HT1080 (cell line): ENCODE measurements around the gene HDAC5. TPM values are rescaled to one million over a fixed set of nuclear protein-coding genes. Genes with fewer than 3 reads are reported as not detected.
A peak's percentile ranks its signal among the peaks of the same experiment; 100 is the strongest.
"Not testable (repeated sequence)": the region's sequence is repeated elsewhere in the genome, so short reads cannot be mapped to it uniquely, and the experiment has no call there.

Experiments used
- DNase-seq: peaks from one replicate; pipeline ENCODE4 v3.0.0-alpha.2; 2015; ENCODE audit warnings: low read depth
- total RNA-seq: library from RNA; depleted of rRNA; stranded (reverse); fragments of >200 nt; shearing (Covaris generic); gene quantifications from 2 replicates; pipeline ENCODE4 v1.2.3, GENCODE V29; 2014

The HDAC5 gene
- total RNA-seq, 1 experiment from 2014 or later = 30.0 TPM

- DNase-seq = no peak
Measured at GRCh38 chr17:44111777-44112176, 11.7 kb downstream of the HDAC5 start.

DNA sequence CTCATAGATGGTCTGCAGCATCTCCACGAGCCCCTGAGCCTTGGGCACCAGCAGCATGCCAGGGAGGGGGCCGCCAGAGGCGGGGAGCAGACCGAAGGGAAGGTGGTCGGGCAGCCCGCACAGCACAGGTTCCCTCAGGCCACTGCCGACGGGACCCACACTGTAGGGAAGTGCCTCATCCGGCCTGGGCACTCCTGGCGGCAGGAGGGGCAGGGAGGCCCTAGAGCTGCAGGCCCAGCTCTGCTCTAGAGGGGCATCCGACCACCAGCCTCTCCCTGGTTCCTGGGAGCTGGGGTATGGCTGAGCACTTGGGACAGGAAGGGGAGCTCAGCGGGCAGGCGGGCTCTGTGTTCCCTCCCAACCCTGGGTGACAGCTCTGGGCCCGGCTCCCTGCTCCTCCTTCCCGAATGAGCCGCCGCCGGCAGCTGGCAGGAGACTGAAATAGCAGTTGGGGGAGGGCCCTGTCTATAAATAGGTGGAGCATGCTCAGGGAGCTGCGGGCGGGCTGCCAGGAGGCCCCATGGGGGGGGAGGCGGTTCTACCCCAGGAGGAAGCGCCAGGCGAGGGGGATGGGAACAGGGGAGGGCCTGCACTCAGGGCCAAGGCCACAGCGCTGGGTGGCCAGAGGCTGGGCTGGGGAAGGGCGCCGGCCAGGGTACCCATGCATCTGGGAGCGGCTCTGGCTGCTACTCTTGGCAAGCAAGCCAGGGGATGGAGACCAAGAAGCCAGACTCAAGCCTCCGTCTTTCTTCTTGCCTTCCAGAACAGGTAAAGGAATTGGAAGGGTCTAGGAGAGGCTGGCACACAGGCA is 12.4 kb downstream of the HDAC5 start:
- DNase-seq = peak; percentile 87

DNA sequence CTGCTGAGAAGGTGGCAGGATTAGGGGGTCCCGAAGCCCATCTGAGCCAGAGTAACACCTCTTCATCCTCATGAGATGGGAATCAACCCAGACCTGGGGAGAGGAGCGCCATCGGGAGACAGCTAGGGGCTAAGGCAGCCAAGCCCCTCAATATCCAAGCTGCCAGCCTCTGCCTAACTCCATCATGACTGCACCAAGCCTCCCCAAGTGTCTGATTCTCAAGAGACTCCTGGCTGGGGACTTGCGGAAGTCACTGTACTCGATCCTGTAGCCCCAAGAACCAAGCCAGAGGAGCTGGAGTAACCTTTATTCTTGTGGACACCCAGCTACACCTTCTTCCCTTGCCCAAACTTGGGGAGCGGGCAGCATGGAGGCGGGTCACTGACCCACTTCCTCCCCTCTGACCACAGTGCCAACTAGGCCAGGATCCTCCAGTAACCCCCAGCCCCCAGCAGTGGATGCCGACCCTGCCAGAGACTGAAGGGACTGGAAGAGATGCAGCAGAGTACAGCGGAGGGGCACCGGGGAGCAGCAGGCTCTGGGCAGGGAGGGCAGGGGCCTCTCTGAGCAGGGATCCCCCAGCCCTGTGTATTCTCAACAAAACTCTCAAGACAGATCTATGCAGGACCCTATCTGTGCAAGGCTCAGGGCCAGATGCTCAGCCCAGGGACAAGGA is 13.3 kb downstream of the HDAC5 start:
- DNase-seq = no peak

DNA sequence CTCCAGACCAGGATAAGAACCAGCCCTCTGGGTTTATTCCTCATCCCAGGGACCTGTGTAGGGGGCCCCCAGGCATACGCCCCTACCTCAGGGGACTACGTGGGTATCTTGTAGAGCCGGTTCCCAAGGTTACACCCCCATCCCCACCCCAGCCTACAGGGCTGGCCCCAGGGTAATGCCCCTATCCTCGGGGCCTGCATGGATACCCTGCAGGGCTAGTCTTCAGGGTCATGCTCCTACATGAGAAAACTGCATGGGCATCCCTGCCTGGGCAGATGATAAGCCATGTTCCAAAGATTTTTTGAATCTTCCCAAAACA is 14.2 kb downstream of the HDAC5 start:
- no peak for DNase-seq

- peak; percentile 91 for DNase-seq
Measured at GRCh38 chr17:44108440-44109311, 14.8 kb downstream of the HDAC5 start.

- no peak for DNase-seq
Measured at GRCh38 chr17:44106801-44107200, 16.6 kb downstream of the HDAC5 start.

- no peak for DNase-seq
Measured at GRCh38 chr17:44105941-44106340, 17.5 kb downstream of the HDAC5 start.

DNA sequence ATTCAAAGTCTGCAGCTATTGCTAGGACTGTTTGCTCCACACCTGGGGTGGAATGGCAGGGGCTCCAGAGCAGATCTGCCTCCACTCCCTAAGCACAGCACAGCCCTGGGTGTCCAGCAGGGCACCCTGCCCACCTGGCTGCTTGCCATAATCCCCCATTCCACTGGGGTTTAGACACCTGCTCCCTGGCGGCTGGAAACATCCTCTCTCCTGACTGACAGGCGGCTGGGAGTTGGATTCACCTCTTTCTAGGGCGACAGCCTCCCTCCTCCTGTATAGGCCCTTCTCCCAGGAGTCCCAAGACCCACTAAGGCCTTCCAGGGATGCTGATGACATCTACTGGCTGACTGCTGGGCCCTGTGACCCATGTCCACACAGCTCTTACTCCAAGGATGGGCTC is 18.0 kb downstream of the HDAC5 start:
- DNase-seq = no peak

DNA sequence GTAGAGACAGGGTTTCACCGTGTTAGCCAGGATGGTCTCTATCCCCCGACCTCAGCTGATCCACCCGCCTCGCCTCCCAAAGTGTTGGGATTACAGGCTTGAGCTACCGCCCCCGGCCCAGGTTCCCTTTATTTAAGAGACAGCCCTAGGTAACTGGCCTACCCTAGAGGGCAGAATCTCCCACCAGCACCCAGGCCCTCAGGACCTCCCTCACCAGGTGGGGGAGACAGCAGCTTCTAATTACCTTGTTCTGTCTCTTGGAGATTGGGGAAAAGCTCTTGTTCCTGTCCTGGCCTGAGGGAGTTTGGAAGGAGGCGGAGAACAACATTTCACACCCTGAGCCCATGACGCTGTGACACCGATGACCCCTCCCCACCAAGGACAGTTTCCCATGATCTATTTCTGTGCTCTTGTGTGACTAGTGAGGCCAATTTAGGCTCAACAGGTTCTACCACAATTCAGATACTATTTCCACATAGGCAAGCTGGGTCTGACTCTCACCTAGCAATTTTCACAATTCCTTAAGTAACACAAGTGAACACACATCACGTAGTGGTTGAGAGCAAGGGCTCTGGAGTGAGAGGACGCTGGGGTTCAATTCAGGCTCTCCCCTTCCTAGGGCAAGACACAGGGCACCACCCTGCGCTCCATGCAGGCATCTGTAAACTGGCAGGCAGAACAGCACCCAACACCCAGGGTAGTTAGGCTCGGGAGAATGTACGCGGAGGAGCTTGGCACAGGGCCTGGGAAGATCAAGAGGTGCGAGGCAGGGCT is 20.4 kb downstream of the HDAC5 start:
- DNase-seq = no peak

DNA sequence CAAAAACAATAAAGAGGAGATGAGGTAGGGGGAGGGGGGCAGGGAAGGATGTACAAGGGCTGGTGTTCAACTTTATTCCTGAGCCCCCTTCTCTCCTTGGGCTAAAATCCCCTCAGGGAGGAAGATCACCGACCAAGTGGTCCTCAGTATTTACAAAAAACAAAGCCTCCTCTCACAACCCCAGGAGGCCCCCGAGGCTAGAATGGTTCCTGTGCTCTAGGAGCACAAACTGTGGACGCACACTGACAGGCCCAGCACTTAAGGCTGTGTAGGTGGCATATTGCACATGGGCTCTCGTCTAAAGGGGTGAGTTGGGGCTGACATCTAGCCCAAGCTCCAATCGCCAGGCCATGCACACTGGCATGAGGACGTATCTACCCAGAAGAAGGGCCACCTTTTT is 21.6 kb downstream of the HDAC5 start:
- DNase-seq = not testable (repeated sequence)

DNA sequence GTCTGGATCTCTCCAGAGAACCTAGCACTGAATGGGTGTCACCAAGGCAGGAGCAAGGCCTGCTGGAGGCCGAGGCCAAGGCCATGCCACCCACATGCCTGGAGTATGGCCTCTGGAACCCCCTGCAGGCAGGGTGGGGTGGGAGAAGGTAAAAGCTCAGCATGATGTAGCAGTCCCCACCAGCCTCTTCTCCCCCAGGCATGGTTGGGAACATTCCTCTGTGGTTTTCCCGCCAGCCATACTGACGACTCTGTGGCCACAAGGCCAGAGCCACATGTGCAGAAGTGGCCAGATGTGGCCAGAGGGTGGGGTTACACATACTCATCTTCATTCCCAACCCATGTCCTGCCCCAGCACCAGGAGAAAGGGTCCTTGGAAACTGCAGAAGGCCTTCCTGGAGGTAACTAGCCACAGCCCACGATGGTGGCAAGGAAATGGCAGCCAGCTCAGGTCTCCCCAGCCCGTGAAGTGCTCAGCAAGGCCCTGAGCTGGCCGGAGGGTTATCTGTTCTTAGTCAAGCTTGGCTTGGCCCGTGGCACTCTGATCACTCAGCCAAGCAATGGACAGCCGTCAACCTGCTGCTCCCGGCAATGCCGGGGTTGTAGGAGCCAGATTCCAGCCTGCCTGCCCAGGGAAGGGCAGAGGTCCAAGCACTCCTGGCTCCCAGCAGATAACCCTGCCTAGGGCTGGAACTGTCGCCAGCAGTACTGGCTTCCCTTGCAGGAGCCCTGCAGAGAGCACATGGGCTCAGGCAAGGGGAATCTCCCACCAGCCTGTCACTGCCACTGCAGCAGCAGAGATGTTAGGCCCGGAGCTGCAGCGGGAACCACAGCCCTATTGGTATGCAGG is 26.1 kb downstream of the HDAC5 start:
- DNase-seq = peak; percentile 74

- peak; percentile 96 for DNase-seq
Measured at GRCh38 chr17:44095647-44096496, 27.6 kb downstream of the HDAC5 start.

- DNase-seq = no peak
Measured at GRCh38 chr17:44095388-44095646, 28.1 kb downstream of the HDAC5 start.

DNA sequence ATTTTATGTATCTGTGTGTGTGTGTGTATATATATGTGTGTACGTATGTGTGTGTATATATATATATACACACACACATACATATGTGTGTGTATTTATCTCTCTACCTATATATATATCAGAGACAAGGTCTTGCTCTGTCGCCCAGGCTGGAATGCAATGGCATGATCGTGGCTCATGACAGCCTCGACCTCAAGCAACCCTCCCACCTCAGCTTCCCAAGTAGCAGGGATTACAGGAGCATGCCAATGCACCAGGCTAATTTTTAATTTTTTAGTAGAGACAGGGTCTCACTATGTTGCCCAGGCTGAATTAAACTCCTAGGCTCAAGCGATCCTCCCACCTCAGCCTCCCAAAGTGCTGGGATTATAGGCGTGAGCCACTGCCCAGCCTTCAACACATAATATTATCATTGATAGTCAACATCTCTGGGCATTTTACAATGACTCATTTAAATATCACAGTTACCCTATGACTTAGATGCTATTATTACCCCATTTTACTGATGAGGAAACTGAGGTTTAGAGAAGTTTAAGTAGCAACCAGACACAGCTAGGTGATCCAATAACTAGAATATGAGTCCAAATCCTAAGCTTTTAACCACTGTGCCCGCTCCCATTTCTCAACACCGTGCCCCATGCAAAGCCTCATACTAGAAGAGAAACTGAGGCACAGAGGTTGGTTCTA is 28.6 kb downstream of the HDAC5 start:
- no peak for DNase-seq

GRCh38 chr17:44093231-44093900 is 30.1 kb downstream of the HDAC5 start:
- DNase-seq = no peak

DNA sequence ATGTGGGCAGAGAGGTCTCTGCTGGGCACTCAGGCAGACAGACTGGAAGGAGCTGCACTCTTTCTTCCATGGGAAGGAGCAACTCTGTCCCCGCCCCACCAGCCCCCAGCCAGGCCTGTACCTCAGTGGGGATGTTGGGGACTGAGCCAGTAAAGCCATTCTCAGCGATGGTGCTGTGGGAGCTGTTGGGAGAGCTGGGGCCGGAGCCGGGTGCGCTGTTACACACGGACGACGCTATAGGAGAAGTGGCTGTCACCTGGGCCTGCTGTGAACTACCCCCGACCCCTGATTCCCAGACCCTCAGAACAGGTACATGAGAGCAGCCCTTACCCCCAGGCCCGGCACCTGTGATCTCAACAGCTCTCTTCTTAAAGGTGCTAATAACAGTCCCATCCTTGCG is 31.4 kb downstream of the HDAC5 start:
- DNase-seq = no peak

- DNase-seq = no peak
Measured at GRCh38 chr17:44091200-44091997, 32.0 kb downstream of the HDAC5 start.

DNA sequence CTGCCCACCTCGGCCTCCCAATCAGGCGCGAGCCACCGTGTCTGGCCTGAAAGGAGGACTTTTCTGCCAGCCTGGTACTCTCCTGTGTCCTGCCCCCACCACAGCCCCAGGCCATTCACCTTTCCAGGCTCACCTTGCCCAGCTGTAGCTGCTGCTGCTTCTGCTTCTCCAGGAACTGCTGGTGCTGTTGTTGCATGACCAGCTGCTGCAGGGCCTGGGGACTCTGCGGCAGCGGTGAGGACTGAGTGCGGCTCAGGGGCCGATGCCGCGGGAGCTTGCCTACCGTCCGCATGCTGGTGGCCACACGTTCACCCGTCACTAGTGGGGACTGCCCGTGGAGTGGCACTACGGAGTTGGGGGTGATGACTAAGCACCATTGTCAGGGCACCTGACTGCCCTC is 35.2 kb downstream of the HDAC5 start:
- no peak for DNase-seq
